Measurements from ENCODE around the gene MYT1. TPM values are rescaled to one million over a fixed set of nuclear protein-coding genes. Genes with fewer than 3 reads are reported as not detected.

MYT1 gene
- total RNA-seq, 1 experiment from 2014 or later = 0.22 TPM

DNA sequence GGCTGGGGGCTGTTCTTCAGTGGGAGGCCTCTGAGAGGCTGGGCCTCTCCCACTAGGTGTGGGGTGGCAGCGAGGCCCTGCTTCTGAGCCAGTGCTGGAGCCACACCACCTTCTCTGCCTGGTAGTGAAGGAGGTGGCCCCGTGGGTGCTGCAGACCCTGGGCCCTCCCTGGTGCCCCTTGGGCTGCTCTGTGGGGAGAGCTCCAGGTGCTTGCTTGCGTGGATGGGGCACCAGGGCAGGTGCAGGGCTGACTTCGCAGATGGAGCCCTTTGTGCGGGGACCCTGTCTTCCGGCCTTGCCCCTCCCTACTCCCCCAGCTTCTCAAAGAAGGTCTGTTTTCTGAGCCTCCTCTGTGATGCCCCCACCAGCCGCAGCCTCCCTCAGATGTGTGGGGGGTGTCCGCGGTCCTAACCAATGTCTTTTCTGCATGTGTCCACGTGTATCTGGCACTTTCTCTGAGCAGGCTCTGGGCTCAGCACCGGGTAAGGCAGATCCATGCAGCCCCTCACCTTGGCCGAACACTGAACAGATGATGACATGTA, 17.2 kb upstream of the MYT1 start:
- no peaks in the 10 kb centered on the region for H3K27me3 ChIP-seq (ENCODE audit: low read length)
- H4K20me1 ChIP-seq (ENCODE audit: low read length) = no peaks in the 10 kb centered on the region
- TF ChIP-seq, protein P1, sequence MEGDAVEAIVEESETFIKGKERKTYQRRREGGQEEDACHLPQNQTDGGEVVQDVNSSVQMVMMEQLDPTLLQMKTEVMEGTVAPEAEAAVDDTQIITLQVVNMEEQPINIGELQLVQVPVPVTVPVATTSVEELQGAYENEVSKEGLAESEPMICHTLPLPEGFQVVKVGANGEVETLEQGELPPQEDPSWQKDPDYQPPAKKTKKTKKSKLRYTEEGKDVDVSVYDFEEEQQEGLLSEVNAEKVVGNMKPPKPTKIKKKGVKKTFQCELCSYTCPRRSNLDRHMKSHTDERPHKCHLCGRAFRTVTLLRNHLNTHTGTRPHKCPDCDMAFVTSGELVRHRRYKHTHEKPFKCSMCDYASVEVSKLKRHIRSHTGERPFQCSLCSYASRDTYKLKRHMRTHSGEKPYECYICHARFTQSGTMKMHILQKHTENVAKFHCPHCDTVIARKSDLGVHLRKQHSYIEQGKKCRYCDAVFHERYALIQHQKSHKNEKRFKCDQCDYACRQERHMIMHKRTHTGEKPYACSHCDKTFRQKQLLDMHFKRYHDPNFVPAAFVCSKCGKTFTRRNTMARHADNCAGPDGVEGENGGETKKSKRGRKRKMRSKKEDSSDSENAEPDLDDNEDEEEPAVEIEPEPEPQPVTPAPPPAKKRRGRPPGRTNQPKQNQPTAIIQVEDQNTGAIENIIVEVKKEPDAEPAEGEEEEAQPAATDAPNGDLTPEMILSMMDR (conservative IDR thresholded peaks at IDR 0.05; ENCODE audit: low read depth, low read length) = no peak
- TF ChIP-seq EZH2phosphoT487 (IDR thresholded peaks at IDR 0.05; ENCODE audit: borderline replicate concordance, low read length) (no peak), EZH2 (IDR thresholded peaks at IDR 0.05; ENCODE audit: low read length, unreplicated experiment) (no peak)
- peaks cover 16% of the 10 kb centered on the region for H3K4me1 ChIP-seq (ENCODE audit: insufficient read depth, low read length)
- no peaks in the 10 kb centered on the region for H3K9me2 ChIP-seq (replicated peaks; ENCODE audit: low read length)
- no peaks in the 10 kb centered on the region for H3K79me2 ChIP-seq (ENCODE audit: low read length)
- no peak overlapping the region for H3K9ac ChIP-seq (ENCODE audit: low read length)
- no peaks in the 10 kb centered on the region for H3K36me3 ChIP-seq (ENCODE audit: low read depth, low read length)
- BruUV-seq (replicated peaks) = no TSS peak
- H3K4me2 ChIP-seq (ENCODE audit: low read length) = no peak overlapping the region
- DNase-seq = no peak
- POLR2A ChIA-PET (ENCODE audit: unreplicated experiment) = no interaction called here
- no peak overlapping the region for H3K4me3 ChIP-seq (ENCODE audit: low read length)
- intact Hi-C loops (cut with micrococcal nuclease) = no loop called here
- ATAC-seq = no peak
- no peaks in the 10 kb centered on the region for H3F3A ChIP-seq (ENCODE audit: low read length, unreplicated experiment)
- no peak overlapping the region for H3K27ac ChIP-seq (ENCODE audit: low read length)
- 0 out of 2 replicates have a peak, but pooled peaks cover 8% of the 10 kb centered on the region for H3K9me3 ChIP-seq (ENCODE audit: low read length)
- no peak overlapping the region for H2AFZ ChIP-seq (ENCODE audit: low read length)
- CTCF ChIA-PET = no interaction called here

DNA sequence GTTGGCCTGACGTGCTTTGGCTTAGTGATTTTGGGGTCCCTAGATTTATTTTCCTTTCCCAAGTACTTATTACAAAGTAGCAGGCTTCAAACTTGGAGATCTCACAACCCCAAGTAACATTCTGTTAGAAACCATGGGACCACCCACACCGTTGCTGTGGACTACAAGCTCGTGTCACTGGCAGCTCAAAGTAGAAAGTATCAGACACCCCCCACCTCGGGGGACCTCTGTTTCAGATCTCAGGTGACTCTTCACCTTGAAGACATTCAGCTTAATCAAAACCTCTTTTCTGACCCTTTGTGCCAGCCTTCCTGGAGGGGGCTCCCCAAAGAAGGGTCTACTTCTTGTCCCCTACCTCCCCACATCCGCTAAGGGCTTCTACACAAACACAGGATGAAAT, 15.7 kb upstream of the MYT1 start:
- no TSS peak for BruUV-seq (replicated peaks)
- POLR2A ChIA-PET (ENCODE audit: unreplicated experiment) = interaction anchor here (0.6 kb wide), 1 partner anchor 86 kb away, joined by 3 read pairs; the partner anchor contains the start of gene TCEA2

DNA sequence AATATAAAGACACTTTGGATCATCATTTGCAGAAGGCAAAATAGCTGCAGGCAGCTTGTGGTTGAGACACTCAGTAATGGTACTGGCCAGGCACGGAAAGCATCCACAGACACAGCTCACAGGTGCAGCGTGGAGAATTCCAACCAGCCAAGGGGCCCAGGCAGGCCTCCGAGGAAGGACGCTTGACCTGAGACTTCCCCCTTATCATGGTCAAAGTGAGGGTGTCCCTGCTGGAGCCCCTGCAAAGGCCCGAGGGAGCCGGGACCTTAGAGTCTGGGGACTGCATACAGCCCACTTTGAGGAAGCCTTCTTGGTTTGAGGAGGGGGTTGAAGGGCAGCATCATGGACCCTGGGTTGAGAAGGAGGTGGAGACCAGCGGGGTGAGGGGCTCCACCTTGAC, 15.1 kb upstream of the MYT1 start:
- DNase-seq (no peak), ATAC-seq (no peak)
- no peak overlapping the region for H3K4me3 ChIP-seq (ENCODE audit: low read length)
- H4K20me1 ChIP-seq (ENCODE audit: low read length) = no peaks in the 10 kb centered on the region
- no peaks in the 10 kb centered on the region for H3K36me3 ChIP-seq (ENCODE audit: low read depth, low read length)
- no peaks in the 10 kb centered on the region for H3K79me2 ChIP-seq (ENCODE audit: low read length)
- no peaks in the 10 kb centered on the region for H3K27me3 ChIP-seq (ENCODE audit: low read length)
- H3F3A ChIP-seq (ENCODE audit: low read length, unreplicated experiment) = no peaks in the 10 kb centered on the region
- no peak overlapping the region for H3K4me2 ChIP-seq (ENCODE audit: low read length)
- POLR2A ChIA-PET (ENCODE audit: unreplicated experiment) = no interaction called here
- no TSS peak for BruUV-seq (replicated peaks)
- TF ChIP-seq, protein P1 (conservative IDR thresholded peaks at IDR 0.05; ENCODE audit: low read depth, low read length) = no peak
- TF ChIP-seq EZH2phosphoT487 (IDR thresholded peaks at IDR 0.05; ENCODE audit: borderline replicate concordance, low read length) (no peak), EZH2 (IDR thresholded peaks at IDR 0.05; ENCODE audit: low read length, unreplicated experiment) (no peak)
- H3K9me3 ChIP-seq (ENCODE audit: low read length) = 0 out of 2 replicates have a peak, but pooled peaks cover 8% of the 10 kb centered on the region
- intact Hi-C loops (cut with micrococcal nuclease) = no loop called here
- no peak overlapping the region for H2AFZ ChIP-seq (ENCODE audit: low read length)
- no peaks in the 10 kb centered on the region for H3K9me2 ChIP-seq (replicated peaks; ENCODE audit: low read length)
- CTCF ChIA-PET = no interaction called here
- H3K27ac ChIP-seq (ENCODE audit: low read length) = no peak overlapping the region
- H3K9ac ChIP-seq (ENCODE audit: low read length) = no peak overlapping the region
- H3K4me1 ChIP-seq (ENCODE audit: insufficient read depth, low read length) = peaks cover 15% of the 10 kb centered on the region

More for the DNA sequence above, 15.7 kb upstream of the MYT1 start:
- no peaks in the 10 kb centered on the region for H3F3A ChIP-seq (ENCODE audit: low read length, unreplicated experiment)
- intact Hi-C loops (cut with micrococcal nuclease) = no loop called here
- DNase-seq (no peak), ATAC-seq (no peak)
- H3K79me2 ChIP-seq (ENCODE audit: low read length) = no peaks in the 10 kb centered on the region
- TF ChIP-seq EZH2 (IDR thresholded peaks at IDR 0.05; ENCODE audit: low read length, unreplicated experiment) = no peak
- TF ChIP-seq, protein P1 (conservative IDR thresholded peaks at IDR 0.05; ENCODE audit: low read depth, low read length) = no peak
- no peak for TF ChIP-seq EZH2phosphoT487 (IDR thresholded peaks at IDR 0.05; ENCODE audit: borderline replicate concordance, low read length)
- H3K4me1 ChIP-seq (ENCODE audit: insufficient read depth, low read length) = peaks cover 15% of the 10 kb centered on the region
- no peak overlapping the region for H3K4me3 ChIP-seq (ENCODE audit: low read length)
- H3K9ac ChIP-seq (ENCODE audit: low read length) = no peak overlapping the region
- no peaks in the 10 kb centered on the region for H3K9me2 ChIP-seq (replicated peaks; ENCODE audit: low read length)
- no peaks in the 10 kb centered on the region for H3K36me3 ChIP-seq (ENCODE audit: low read depth, low read length)
- no peak overlapping the region for H2AFZ ChIP-seq (ENCODE audit: low read length)
- 0 out of 2 replicates have a peak, but pooled peaks cover 8% of the 10 kb centered on the region for H3K9me3 ChIP-seq (ENCODE audit: low read length)
- H3K27me3 ChIP-seq (ENCODE audit: low read length) = no peaks in the 10 kb centered on the region
- CTCF ChIA-PET = no interaction called here
- no peaks in the 10 kb centered on the region for H4K20me1 ChIP-seq (ENCODE audit: low read length)
- no peak overlapping the region for H3K27ac ChIP-seq (ENCODE audit: low read length)
- no peak overlapping the region for H3K4me2 ChIP-seq (ENCODE audit: low read length)

All from PC-3 (cell line).